ENCODE results near the gene FAM240A.

Gene FAM240A

GRCh38 chr3:46629551-46630517 is 17.5 kb downstream of the FAM240A start:
- peak overlapping the region; percentile 21; the same call in 1 of the 2 replicates for H3K4me3 ChIP-seq (ENCODE audit: low read depth, low read length)
- peak; percentile 99 for TF ChIP-seq CTCF (IDR thresholded peaks at IDR 0.05; ENCODE audit: low read depth, low read length)

- TF ChIP-seq CTCF (IDR thresholded peaks at IDR 0.05; ENCODE audit: low read depth, low read length), result no peak
- no peak overlapping the region for H3K4me3 ChIP-seq (ENCODE audit: low read depth, low read length)
Observed at GRCh38 chr3:46632792-46633191, 20.5 kb downstream of the FAM240A start.

GRCh38 chr3:46634856-46635255 is 22.5 kb downstream of the FAM240A start:
- TF ChIP-seq CTCF (IDR thresholded peaks at IDR 0.05; ENCODE audit: low read depth, low read length), result no peak
- no peak overlapping the region for H3K4me3 ChIP-seq (ENCODE audit: low read depth, low read length)

GRCh38 chr3:46639221-46639620 is 26.9 kb downstream of the FAM240A start:
- H3K4me3 ChIP-seq (ENCODE audit: low read depth, low read length), result no peak overlapping the region
- TF ChIP-seq CTCF (IDR thresholded peaks at IDR 0.05; ENCODE audit: low read depth, low read length), result no peak

GRCh38 chr3:46640927-46641326 is 28.6 kb downstream of the FAM240A start:
- no peak overlapping the region for H3K4me3 ChIP-seq (ENCODE audit: low read depth, low read length)
- TF ChIP-seq CTCF (IDR thresholded peaks at IDR 0.05; ENCODE audit: low read depth, low read length), result no peak

GRCh38 chr3:46642971-46643370 is 30.6 kb downstream of the FAM240A start:
- no peak overlapping the region for H3K4me3 ChIP-seq (ENCODE audit: low read depth, low read length)
- TF ChIP-seq CTCF (IDR thresholded peaks at IDR 0.05; ENCODE audit: low read depth, low read length), result no peak

- no peak for TF ChIP-seq CTCF (IDR thresholded peaks at IDR 0.05; ENCODE audit: low read depth, low read length)
Observed at GRCh38 chr3:46643701-46644100, 31.4 kb downstream of the FAM240A start.

More at GRCh38 chr3:46643701-46644100, 31.4 kb downstream of the FAM240A start:
- no peak overlapping the region for H3K4me3 ChIP-seq (ENCODE audit: low read depth, low read length)

All from WI38 (cell line).